Cerebellar cortex (tissue), 1 donor: Measurements from ENCODE around the gene APOBEC3B.
"Not testable (repeated sequence)": the region's sequence is repeated elsewhere in the genome, so short reads cannot be mapped to it uniquely, and the experiment has no call there.

Source experiments
- DNase-seq: peaks from one replicate; pipeline ENCODE4 v3.0.0-alpha.2; 2015; ENCODE audit warnings: low spot score

Gene APOBEC3B

DNA sequence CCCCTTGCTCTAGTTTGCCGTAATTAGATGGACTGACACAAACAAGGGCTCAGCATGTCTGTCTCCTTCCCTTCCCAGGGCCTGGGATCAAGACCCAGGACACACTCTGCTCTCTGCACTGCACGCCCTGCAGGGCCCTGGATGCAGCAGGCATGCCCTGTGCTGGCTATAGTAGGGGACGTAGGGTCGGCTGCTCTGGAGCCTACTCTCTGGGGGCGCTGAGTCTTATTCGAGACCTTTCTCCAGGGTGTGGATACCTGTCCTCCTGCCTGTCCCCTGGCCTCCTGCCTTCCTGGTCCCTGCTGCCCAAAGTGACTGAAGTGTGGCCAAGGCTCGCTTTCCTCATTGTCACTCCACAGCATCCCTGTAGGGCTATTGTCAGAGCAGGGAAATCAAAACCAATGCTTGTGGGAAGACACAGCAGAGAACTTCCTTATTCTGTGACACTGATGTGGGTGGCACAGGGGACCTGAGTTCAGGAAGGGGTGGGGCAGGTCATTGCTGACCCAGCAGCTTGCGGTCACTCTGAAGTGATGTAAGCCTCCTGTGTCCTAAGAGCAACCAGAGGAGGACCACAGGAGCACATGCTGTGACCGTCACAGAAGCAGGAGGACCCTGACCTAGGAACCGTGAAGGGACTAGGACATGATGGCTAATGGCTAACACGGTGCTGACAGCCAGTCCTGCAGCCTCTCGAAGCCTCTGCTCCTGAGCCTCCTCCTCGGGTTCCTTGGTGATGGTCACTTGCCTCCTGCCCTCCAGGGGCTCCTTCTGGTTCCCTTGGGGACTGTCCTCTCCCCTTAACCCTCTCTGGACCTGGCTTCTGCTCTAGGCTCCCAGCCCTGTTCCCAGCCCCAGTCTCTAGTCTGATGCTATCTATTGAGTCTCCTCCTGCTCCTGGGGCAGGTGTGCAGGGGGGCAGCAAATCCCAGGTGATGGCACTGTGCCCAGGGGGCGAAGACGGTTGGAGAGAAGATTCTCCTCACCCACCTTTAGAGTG, 14.4 kb upstream of the APOBEC3B start:
- no peak for DNase-seq

DNA sequence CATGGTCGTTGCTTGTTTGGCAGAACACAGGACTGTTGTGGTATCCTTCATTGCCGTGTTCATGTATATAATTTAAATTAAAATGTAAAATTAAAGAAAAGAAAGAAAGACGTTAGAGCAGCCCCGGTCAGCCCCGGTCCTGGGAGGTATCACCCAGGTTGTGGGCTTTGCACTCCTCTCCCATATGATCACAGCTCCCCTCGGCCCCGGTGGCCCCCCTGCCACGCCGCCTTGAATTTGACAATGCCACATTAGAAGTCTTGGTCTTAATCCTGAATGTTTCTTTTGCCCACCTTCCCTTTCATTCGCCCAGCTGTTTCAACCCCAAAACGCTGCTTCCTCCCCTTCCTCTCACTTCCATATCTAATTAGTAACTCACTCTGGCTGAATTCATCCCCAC, 13.3 kb upstream of the APOBEC3B start:
- no peak for DNase-seq

DNA sequence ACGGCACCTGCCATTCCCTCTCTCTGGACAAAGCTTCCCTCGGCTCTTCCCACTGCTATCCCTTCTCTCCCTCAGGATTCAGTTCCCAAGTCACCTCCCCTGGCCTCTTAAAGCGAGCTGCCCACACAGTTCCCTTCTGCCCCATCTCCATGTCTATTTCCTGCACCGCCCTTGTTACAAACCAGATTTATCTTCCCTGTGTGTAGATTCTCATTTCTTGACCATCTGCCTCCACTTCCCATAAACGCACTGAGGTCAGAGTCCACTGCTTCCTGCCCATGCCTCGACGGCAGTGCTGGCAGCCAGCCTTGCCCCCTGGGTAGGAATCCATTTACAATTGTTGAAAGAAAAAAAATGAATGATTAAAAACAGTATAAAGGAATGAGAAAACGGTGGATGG, 11.6 kb upstream of the APOBEC3B start:
- no peak for DNase-seq

DNA sequence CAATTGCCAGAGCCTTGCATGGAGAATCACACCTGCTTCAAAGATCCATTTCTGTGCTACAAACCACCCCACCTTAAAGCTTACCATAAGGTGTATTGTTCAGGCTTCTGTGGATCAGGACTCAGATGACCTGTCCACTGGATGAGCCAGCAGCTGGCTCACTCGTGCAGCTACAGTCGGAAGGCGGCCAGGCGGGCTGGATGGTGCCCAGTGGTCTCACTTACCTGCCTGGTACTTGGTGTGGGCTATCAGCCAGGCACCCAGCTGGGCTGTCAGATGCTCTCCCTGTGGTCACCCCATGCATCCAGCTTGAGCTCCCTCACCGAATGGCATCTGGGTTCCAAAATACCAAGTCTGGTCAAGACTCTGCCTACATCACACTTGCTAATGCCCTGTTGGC, 10.9 kb upstream of the APOBEC3B start:
- no peak for DNase-seq

DNA sequence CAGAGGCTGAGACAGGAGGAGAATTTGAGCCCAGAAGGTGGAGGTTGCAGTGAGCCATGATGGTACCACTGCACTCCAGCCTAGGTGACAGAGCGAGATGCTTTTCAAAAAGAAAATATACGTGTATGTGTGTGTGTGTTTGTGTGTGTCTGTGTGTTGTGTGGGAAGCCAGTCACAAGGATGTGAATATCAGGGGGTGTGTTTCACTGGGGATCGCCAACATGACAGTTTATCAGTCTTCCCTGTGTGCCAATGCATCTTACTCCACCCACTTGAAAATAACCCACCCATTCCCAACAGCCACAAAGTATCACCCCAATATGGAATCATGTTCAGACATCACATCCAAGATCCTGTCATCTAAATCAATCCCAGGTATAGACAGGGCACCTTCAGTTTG, 10.4 kb upstream of the APOBEC3B start:
- DNase-seq, result no peak

DNA sequence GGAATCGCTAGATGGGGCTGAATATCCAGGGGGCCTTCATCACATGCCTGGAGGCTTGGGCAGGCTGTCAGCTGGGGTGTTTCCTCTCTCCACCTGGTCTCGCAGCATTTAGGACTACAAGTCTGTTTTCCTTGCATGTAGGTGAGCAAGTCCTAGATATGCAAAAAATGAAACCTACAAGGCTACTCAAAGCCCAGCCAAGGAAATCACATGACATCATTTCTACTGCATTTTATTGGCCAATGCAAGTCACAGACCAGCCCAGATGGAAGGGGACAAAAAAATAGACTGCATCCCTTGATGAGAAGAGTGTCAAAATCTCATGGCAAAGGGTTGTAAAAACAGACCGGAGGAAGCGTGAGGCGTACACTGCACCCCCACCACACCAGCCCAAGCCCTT, 9.6 kb upstream of the APOBEC3B start:
- DNase-seq, result no peak

DNA sequence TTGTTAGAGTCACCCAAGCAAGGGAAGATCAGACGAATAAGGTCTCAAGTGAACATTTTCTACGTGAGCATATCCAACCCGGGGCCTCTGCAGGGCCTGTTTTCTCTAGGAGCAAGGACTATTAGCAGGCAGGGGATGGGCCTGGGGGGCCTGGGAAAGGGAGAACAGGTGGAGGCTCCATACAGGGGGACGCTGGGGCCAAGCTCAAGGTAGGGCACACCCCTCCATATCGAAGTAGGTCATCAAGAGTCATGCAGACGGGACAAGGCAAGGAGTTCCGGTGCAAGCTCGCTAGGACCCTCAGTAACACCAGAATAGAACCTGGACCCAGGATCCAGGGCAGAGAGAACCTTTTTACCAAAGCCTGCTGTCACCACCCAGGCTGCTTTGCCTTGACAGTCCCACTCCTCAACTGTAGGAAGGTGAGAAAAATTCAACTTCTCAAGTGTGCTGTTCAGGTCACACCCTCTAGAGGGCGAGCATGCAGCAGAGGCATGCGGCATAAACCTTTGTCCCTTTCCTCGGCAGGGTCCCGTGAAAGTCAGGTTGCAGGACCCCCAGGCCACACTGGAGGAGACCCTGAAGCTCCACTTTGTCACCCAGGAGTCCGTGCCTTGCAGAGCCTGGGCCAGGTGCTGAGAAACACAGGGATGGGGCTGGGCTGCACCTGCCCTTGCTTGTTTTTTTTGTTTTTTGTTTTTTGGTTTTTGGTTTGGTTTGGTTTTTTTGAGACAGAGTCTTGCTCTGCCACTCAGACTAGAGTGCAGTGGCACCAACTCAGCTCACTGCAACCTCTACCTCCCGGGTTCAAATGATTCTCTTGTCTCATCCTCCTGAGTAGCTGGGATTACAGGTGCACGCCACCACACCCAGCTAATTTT, 8.6 kb upstream of the APOBEC3B start:
- peak; percentile 41 for DNase-seq

DNA sequence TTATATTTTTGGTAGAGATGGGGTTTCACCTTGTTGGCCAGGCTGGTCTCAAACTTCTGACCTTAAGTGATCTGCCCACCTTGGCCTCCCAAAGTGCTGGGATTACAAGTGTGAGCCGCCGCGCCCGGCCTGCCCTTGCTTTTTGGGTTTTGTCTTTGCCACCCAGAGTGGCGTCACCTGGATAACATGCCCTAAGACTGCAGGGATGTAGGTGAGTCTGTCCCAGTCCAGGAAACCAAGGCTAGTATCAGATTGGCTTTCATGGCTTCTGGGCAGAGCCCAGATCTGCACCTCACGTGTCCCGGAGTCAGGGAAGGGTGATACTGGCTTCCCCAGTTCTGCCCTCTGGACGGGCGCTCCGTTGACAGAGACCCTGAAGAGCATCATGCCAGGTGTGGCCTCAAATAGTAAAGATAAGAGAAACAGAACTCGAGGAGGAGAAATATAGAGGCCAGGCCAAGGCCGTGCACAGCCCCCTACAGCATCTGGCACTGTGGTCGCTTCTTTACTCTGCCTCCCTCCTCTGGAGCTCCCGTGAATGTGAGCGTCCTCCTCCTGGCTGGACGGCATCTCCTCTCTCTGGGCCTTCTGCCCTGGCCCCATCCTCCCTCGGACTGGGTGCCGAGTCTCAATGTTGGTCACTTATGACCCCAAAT, 7.8 kb upstream of the APOBEC3B start:
- no peak for DNase-seq

DNA sequence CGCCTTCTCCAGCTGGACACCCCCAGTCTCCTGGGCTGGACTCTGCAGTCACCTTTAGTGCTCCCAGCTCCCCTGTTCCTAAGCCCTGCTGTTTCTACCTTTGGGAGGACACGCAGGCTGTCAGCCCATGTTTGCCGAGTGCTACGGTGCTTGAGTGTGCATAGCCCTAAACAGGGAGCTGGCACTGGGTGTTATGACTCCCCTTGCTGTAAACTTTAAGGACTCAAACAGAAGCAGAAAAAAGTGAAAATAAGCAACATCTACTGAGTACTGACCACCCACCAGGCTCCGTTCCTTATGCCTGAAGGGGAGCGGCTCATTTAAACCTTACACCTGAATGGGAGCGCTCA, 7.3 kb upstream of the APOBEC3B start:
- DNase-seq, result no peak

DNA sequence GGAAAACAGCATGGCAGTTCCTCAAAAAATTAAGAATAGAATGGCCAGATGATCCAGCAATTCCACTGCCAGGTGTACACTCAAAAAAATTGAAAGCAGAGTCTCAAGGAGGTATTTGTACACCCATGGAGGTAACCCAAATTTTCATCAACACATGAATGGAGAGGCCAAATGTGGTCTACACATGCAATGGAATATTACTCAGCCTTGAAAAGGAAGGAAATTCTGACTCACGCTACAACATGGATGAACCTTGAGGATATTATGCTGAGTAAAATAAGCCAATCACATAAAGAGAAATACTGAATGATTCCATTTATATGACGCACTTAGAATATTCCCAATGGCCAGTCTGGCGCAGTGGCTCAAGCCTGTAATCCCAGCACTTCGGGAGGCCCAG, 4.9 kb upstream of the APOBEC3B start:
- DNase-seq, result not testable (repeated sequence)

DNA sequence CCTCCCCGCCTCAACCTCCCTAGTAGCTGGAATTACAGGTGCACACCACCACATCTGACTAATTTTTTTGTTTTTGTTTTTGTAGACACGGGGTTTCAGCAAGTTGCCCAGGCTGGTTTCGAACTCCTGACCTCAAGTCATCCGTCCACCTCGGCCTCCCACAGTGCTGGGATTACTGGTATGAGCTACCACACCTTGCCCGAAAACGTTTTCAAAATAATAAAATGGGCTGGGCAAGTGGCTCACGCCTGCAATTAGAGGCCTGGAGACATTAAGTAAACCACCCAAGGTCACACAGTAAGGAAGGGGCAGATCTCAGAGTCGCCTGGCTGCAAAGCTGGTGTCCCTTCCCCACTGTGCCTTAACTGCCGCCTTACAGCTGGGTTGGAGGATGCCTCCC, 1.6 kb upstream of the APOBEC3B start:
- DNase-seq, result not testable (repeated sequence)

DNA sequence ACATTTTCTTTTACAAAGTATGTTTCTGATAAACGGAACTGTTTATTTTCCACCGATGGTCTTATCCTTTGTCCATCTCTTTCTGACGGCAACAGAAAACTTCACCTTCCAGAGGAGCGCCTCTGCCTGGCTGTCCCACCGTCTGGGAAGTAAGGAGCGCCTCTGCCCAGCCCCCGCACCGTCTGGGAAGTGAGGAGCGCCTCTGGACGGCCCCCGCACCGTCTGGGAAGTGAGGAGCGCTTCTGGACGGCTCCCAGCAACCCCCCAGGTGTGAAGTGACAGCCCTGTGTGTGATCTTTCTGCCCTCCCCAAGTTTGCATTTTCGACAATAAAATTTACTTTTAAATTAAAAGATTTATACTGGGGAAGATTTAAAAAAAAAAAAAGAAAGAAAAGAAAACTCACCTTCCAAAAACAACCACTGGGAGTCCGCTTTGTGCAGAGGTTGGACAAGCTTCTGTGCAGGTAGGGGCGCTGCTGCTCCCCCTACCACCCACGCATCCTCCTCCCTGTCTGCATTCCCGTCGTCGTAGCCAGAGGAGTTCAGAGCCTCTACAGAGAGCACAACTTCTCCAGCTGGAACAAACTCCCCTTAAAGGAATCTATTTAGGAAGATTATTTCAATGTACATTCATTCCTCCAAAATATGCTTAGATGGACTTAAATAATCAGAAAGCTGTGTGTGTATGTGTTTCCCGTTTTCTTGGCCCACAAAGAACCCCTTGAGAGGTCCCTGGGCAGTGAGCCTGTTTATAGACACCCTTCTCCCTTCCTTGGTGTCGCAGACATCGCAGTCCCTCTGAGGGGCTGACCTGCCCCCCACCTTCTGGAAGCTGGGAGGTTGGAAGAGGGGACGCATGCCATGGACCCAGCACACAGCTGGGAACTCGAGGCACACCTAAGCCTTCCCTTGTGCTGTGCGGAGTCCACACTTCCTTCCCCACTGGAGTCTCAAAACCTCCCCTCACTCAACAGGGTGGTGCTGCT, 849 bp upstream of the APOBEC3B start:
- peak; percentile 52 for DNase-seq

DNA sequence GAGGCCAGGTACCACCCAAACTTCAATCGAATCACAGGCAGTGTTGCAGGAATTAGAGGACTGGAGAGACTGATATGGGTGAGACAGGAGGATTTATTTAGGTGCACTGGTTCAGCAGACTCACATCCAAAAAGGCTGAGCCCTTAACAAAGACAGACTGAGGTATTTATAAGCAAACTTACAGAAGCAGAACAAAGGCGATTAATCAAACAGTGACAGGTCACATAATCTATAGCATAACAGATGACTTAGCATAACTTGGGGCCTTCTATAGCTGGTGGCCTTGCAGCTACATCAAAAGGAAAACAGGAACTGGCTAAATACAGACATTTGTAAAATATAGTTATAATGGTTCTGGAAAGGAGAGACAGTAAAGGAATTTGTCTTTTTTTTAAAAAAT, 2.1 kb downstream of the APOBEC3B start:
- no peak for DNase-seq

DNA sequence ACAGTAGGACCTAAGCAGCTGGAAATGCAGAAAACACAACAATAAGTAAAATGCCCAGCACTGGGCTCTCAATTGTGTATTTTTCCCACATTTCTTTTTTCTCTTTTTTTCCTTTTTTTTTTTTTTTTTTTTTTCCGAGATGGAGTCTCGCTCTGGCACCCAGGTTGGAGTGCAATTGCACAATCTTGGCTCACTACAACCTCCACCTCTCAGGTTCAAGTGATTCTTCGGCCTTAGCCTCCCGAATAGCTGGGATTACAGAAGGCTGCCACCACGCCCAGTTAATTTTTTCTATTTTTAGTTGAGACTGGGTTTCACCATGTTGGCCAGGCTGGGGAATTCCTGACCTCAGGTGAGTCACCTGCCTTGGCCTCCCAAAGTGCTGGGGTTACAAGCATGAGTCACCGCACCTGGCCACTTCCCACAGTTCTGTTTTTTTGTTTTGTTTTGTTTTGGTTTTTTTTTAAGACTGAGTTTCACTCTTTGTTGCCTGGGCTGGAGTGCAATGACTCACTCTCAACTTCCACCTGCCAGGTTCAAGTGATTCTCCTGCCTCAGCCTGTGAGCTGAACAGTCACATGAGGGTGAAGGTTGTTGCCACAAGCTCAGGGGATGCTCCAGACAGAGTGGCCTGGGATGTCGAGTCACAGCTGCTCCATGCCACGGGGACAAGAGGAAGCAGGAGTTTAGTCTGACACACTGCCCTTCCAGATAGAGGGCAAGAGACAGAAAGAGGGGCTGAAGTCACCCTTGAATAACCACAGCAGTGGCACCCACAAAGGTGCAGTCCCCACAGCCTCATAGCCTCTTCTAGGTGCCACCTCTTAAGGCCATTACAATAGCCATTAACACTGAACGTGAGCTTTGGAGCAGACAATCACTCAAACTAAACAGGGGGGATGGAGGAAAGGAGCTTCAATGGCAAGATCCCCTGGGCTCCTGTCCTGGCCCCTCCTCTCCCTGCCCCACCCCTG, 2.9 kb downstream of the APOBEC3B start:
- not testable (repeated sequence) for DNase-seq

DNA sequence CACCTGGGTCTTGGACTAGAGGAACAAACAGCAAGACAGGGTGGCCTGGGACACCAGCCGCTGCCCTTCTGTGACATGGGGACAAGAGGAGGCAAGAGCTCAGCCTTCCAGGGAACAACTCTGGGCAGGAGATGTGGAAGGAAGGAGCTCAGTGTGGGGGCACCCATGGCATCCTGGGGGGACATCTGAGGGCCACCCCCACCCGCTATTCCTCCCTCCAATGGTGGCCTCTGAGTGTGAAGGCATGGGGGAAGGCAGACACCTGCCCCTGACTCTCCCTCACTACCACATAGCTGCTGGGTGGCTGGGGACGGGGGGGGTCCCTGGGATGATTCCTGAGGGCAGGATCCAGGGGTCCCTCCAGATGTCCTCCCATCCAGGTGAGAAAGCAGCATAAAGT, 4.5 kb downstream of the APOBEC3B start:
- no peak for DNase-seq

DNA sequence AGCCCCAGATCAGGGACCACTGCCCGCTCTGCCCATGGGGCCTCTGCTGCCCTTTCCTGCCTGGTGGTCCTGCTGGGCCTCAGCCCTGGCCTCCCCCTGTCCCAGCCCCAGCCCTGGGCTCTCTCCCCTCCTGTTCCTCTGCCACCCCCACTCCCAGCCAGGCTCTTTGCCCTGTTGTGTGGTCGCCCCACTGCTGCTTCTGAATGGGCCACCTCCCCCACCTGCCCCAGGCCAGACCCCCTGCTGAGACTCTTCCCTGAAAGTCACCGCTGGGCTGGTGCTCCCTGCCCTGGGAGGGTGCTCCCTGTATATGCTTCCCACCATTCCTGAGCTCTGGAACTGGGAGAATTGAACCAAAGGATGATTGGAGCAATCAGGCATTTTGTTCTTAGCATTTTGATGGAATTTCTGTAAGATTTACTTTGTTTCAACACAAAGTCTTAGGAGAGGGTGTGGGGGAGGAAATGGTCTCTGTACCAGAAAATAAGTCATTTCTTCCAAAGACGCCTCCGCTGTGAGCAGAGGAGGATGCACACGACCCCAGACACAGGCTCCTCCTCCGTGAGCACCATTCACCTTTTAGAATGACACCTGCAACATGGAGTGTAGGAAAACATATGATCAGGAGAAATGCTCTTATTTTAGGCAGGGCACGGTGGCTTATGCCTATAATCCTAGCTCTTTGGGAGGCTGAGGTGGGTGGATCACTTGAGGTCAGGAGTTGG, 5.2 kb downstream of the APOBEC3B start:
- DNase-seq, result no peak

DNA sequence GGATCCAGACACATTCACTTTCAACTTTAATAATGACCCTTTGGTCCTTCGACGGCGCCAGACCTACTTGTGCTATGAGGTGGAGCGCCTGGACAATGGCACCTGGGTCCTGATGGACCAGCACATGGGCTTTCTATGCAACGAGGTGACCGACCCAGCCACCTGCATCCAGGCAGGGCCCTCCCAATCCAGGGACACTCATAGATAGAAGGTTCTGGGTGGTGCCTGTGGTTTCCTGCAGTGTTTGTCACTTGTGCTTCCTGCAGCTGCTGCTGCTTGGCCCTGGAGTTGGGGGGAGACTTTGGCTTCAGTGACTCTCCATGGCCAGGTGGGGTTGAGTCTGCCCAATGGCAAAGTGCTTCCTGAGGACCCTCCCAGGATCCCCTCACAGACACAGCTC, 7.3 kb downstream of the APOBEC3B start:
- no peak for DNase-seq

DNA sequence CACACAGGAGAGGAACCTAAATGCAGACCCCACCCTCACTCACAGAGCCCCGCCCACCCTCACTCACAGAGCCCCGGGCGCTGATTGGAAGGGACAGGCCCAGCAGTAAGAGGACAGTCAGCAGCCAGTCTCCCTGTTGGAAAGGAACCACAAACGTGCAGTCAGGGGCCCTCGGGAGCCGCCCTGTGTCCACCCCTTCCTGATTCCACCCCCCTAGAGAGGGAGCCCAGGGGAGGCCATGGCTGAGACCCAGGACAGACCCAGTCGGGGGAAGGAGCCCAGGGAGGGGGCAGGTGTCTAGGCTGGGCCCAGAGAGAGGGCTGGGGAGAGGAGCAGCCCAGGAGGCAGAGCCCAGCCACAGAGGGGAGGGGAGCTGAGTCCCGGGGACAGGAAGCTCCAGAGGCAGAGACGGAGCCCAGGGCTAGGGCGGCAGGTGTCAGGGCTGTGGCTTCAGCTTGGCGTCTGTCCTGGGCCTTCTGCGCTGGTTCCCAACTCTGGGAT, 10.8 kb downstream of the APOBEC3B start:
- DNase-seq, result not testable (repeated sequence)

DNA sequence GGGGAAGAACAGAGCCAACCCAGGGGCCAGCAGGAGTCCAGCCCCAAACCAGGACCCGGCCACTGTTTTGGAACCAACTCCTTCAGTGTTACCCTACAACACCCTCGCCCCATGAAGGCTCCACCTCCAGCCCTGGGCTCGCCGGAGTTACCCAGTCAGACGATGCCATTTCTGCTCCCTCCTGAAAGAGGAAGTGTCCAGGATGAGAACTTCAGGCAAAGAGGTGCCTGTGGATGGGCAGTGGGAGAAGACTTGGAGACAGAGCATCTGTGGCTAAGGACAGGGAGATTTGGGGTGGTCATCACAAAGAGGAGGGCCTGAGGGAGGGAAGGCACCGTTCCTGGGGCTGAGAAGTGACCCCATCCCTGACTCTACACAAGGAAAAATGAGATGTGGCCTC, 14.0 kb downstream of the APOBEC3B start:
- no peak for DNase-seq
